Calu3 (cell line): ENCODE data around the gene ABCB8. TPM values are rescaled to one million over a fixed set of nuclear protein-coding genes. Genes with fewer than 3 reads are reported as not detected.

Source experiments
- BruUV-seq: library from RNA; stranded (reverse); fragments of 400-500 nt; replicated peaks from 2 replicates; lab custom pipeline; 2021; lab: Mats Ljungman, UMichigan
- CTCF ChIA-PET: fragments of 300-600 bp; sonication (Branson Sonifier 250); formaldehyde crosslinking; loops from one replicate; lab custom pipeline; 2022; ENCODE audit warnings: antibody characterized with exemption; lab: Charles Lee
- DNase-seq: peaks from one replicate; pipeline ENCODE4 v3.0.0; 2022
- H3K27ac Mint-ChIP-seq: one replicate; pipeline ENCODE4 v1.8.0; 2022; ENCODE audit warnings: mixed read lengths; ENCODE audit not compliant: unreplicated experiment
- H3K27me3 Mint-ChIP-seq: one replicate; pipeline ENCODE4 v1.8.0; 2022; ENCODE audit warnings: mixed read lengths; ENCODE audit not compliant: unreplicated experiment
- H3K36me3 Mint-ChIP-seq: one replicate; pipeline ENCODE4 v1.8.0; 2022; ENCODE audit warnings: mild to moderate bottlenecking, moderate library complexity, mixed read lengths; ENCODE audit not compliant: insufficient read depth, unreplicated experiment
- H3K4me1 Mint-ChIP-seq: one replicate; pipeline ENCODE4 v1.8.0; 2022; ENCODE audit warnings: mild to moderate bottlenecking, low read depth, mixed read lengths; ENCODE audit not compliant: unreplicated experiment
- H3K4me3 Mint-ChIP-seq: one replicate; pipeline ENCODE4 v1.8.0; 2022; ENCODE audit warnings: mild to moderate bottlenecking, low read depth, moderate library complexity, mixed read lengths; ENCODE audit not compliant: unreplicated experiment
- H3K9me3 Mint-ChIP-seq: one replicate; pipeline ENCODE4 v1.8.0; 2022; ENCODE audit warnings: low read depth, mixed read lengths; ENCODE audit not compliant: unreplicated experiment
- CTCF ChIP-seq: fragments of 200-600 bp; IDR thresholded peaks from one replicate; pipeline ENCODE4 v1.8.0; 2022; ENCODE audit warnings: antibody characterized with exemption; ENCODE audit not compliant: unreplicated experiment
- intact Hi-C: fragments of 100-400 bp; cut with micrococcal nuclease; formaldehyde crosslinking; loops from one replicate; pipeline ENCODE4 v1.10.0; 2022; ENCODE audit not compliant: unreplicated experiment
- total RNA-seq: library from RNA; stranded (reverse); gene quantifications from 2 replicates; pipeline ENCODE4 v1.2.3, GENCODE V29; 2022

Gene ABCB8
- total RNA-seq, 1 experiment from 2014 or later = 40.2 TPM

GRCh38 chr7:151071032-151071866 lies 43.0 kb downstream of the ABCB8 start:
- no peaks in the 10 kb centered on the region for H3K27me3 Mint-ChIP-seq
- CTCF ChIA-PET = interaction anchor here (0.6 kb wide), 1 partner anchor 561 kb away, joined by 3 read pairs; no protein-coding TSS in a partner anchor
- no peak overlapping the region for H3K27ac Mint-ChIP-seq
- TF ChIP-seq CTCF = no peak
- BruUV-seq = no TSS peak
- intact Hi-C loops = no loop called here
- H3K4me1 Mint-ChIP-seq = no peaks in the 10 kb centered on the region
- no peak for DNase-seq
- no peak overlapping the region for H3K4me3 Mint-ChIP-seq
- peaks cover 71% of the 10 kb centered on the region for H3K36me3 Mint-ChIP-seq
- H3K9me3 Mint-ChIP-seq = no peaks in the 10 kb centered on the region

GRCh38 chr7:151073990-151074389 lies 45.7 kb downstream of the ABCB8 start:
- no peak overlapping the region for H3K4me3 Mint-ChIP-seq
- CTCF ChIA-PET = no interaction called here
- H3K27ac Mint-ChIP-seq = no peak overlapping the region
- intact Hi-C loops = no loop called here
- no TSS peak for BruUV-seq
- TF ChIP-seq CTCF = no peak
- no peaks in the 10 kb centered on the region for H3K27me3 Mint-ChIP-seq
- DNase-seq = no peak
- no peaks in the 10 kb centered on the region for H3K4me1 Mint-ChIP-seq
- no peaks in the 10 kb centered on the region for H3K9me3 Mint-ChIP-seq
- H3K36me3 Mint-ChIP-seq = peaks cover 60% of the 10 kb centered on the region

- no TSS peak for BruUV-seq
- H3K4me3 Mint-ChIP-seq = no peak overlapping the region
- intact Hi-C loops = no loop called here
- peak overlapping the region; percentile 72 for H3K27ac Mint-ChIP-seq
- CTCF ChIA-PET = no interaction called here
- TF ChIP-seq CTCF = no peak
- H3K27me3 Mint-ChIP-seq = no peaks in the 10 kb centered on the region
- DNase-seq = no peak
- no peaks in the 10 kb centered on the region for H3K4me1 Mint-ChIP-seq
- H3K9me3 Mint-ChIP-seq = no peaks in the 10 kb centered on the region
- H3K36me3 Mint-ChIP-seq = peaks cover 55% of the 10 kb centered on the region
These were observed 46.8 kb downstream of the ABCB8 start for GRCh38 chr7:151074817-151075661.

GRCh38 chr7:151075662-151075971 lies 47.4 kb downstream of the ABCB8 start:
- Mint-ChIP-seq H3K27ac (peak overlapping the region; percentile 72), H3K4me3 (no peak overlapping the region), H3K4me1 (no peaks in the 10 kb centered on the region), H3K36me3 (peaks cover 60% of the 10 kb centered on the region), H3K27me3 (no peaks in the 10 kb centered on the region), H3K9me3 (no peaks in the 10 kb centered on the region)
- intact Hi-C loops = no loop called here
- BruUV-seq = no TSS peak
- no peak for TF ChIP-seq CTCF
- CTCF ChIA-PET = no interaction called here
- DNase-seq = no peak
